HepG2 (cell line): ENCODE results near the gene LACTBL1. TPM values are rescaled to one million over a fixed set of nuclear protein-coding genes. Genes with fewer than 3 reads are reported as not detected.
A peak's percentile ranks its signal among the peaks of the same experiment; 100 is the strongest.

ENCODE experiments used
- KDM3A ChIP-seq: IDR thresholded peaks from 2 replicates; pipeline ENCODE4 v1.6.1; 2018; ENCODE audit warnings: low read depth, missing compliant biosample characterization
- MAZ ChIP-seq, 2 experiments: sonication (generic) in 1 of 2; formaldehyde crosslinking in 1 of 2; IDR thresholded peaks; 2 replicates each; pipeline versions ENCODE4 v1.5.0 to v1.6.1; 2012 to 2020; ENCODE audit warnings: low read depth in 2 of 2, mild to moderate bottlenecking in 2 of 2, borderline replicate concordance in 1 of 2, improper control_type of control experiment in 1 of 2, low read length in 1 of 2, missing genetic modification reagents in 1 of 2, moderate library complexity in 1 of 2
- NR2C2 ChIP-seq: sonication (generic); formaldehyde crosslinking; IDR thresholded peaks from 2 replicates; pipeline ENCODE4 v1.4.0; 2020; ENCODE audit warnings: missing genetic modification reagents, mild to moderate bottlenecking, moderate library complexity, borderline replicate concordance
- RFX1 ChIP-seq: fragments of 450-650 bp; IDR thresholded peaks from 2 replicates; pipeline ENCODE4 v1.6.1; 2017
- SUZ12 ChIP-seq: fragments of 150-350 bp; IDR thresholded peaks from 2 replicates; pipeline ENCODE4 v1.6.1; 2014; ENCODE audit warnings: low read depth, low read length
- TGIF2 ChIP-seq: IDR thresholded peaks from 2 replicates; pipeline ENCODE4 v1.6.1; 2016; ENCODE audit warnings: control low read depth, missing compliant biosample characterization
- THAP11 ChIP-seq: IDR thresholded peaks from 2 replicates; pipeline ENCODE4 v1.6.1; 2016; ENCODE audit warnings: missing biosample characterization, missing genetic modification reagents
- TOE1 ChIP-seq: sonication (generic); formaldehyde crosslinking; IDR thresholded peaks from 2 replicates; pipeline ENCODE4 v1.4.0; 2020; ENCODE audit warnings: mild to moderate bottlenecking, missing genetic modification reagents
- ZNF564 ChIP-seq: sonication (generic); formaldehyde crosslinking; IDR thresholded peaks from 2 replicates; pipeline ENCODE4 v1.8.1; 2023; ENCODE audit warnings: mild to moderate bottlenecking, missing genetic modification reagents
- ZNF567 ChIP-seq: sonication (generic); formaldehyde crosslinking; IDR thresholded peaks from 2 replicates; pipeline ENCODE4 v1.8.1; 2023; ENCODE audit warnings: mild to moderate bottlenecking, missing genetic modification reagents, borderline replicate concordance
- ZSCAN20 ChIP-seq: sonication (generic); formaldehyde crosslinking; IDR thresholded peaks from 2 replicates; pipeline ENCODE4 v1.4.0; 2020; ENCODE audit warnings: missing genetic modification reagents, mild to moderate bottlenecking, borderline replicate concordance
- polyA plus RNA-seq, 8 experiments: library from polyadenylated mRNA; depleted of rRNA in 3 of 8; stranded (reverse) in 7 of 8; unstranded in 1 of 8; fragments of >200 nt; fragmentation: Illumina TruSeq in 4 of 8; extraction: Trizol in 4 of 8; gene quantifications; 2 replicates each; pipeline versions ENCODE4 v1.2.1 to v1.2.3, GENCODE V29; 2011 to 2016; ENCODE audit warnings: low read depth in 4 of 8, missing spikeins in 1 of 8, mixed read lengths in 1 of 8; ENCODE audit not compliant: insufficient read depth in 1 of 8
- total RNA-seq, 5 experiments: library from RNA; depleted of rRNA; stranded (reverse); fragments of >200 nt; fragmentation: Illumina TruSeq; extraction: Trizol; gene quantifications; 2 replicates each; pipeline ENCODE4 v1.2.3, GENCODE V29; 2016; ENCODE audit warnings: low read depth in 1 of 5
- TF ChIP-seq, protein P1 (sequence below): sonication (generic); formaldehyde crosslinking; IDR thresholded peaks from 2 replicates; pipeline ENCODE4 v1.4.0; 2020; ENCODE audit warnings: mild to moderate bottlenecking, missing genetic modification reagents
- TF ChIP-seq, protein P2 (sequence below), 2 experiments: sonication (generic) in 1 of 2; formaldehyde crosslinking in 1 of 2; IDR thresholded peaks; 2 replicates each; pipeline versions ENCODE4 v1.6.1 to v1.9.0; 2014 to 2022; ENCODE audit warnings: antibody characterized with exemption in 1 of 2, borderline replicate concordance in 1 of 2, inconsistent platforms in 1 of 2, low read depth in 1 of 2, missing genetic modification reagents in 1 of 2
- TF ChIP-seq, protein P3 (sequence below): IDR thresholded peaks from 2 replicates; pipeline ENCODE4 v1.6.1; 2016; ENCODE audit warnings: low read depth, control low read depth
- TF ChIP-seq, protein P4 (sequence below): IDR thresholded peaks from 2 replicates; pipeline ENCODE4 v1.6.1; 2016; ENCODE audit warnings: mild to moderate bottlenecking, missing biosample characterization, missing genetic modification reagents
- TF ChIP-seq, protein P5 (sequence below): sonication (generic); formaldehyde crosslinking; IDR thresholded peaks from 2 replicates; pipeline ENCODE4 v1.4.0; 2020; ENCODE audit warnings: missing genetic modification reagents, borderline replicate concordance

The LACTBL1 gene
- total and polyA plus RNA-seq, 2 of the 13 experiments (the other 11 are each of a cell fraction or from before 2014, with no cell fraction given): 0.12 to 1.3 TPM

DNA sequence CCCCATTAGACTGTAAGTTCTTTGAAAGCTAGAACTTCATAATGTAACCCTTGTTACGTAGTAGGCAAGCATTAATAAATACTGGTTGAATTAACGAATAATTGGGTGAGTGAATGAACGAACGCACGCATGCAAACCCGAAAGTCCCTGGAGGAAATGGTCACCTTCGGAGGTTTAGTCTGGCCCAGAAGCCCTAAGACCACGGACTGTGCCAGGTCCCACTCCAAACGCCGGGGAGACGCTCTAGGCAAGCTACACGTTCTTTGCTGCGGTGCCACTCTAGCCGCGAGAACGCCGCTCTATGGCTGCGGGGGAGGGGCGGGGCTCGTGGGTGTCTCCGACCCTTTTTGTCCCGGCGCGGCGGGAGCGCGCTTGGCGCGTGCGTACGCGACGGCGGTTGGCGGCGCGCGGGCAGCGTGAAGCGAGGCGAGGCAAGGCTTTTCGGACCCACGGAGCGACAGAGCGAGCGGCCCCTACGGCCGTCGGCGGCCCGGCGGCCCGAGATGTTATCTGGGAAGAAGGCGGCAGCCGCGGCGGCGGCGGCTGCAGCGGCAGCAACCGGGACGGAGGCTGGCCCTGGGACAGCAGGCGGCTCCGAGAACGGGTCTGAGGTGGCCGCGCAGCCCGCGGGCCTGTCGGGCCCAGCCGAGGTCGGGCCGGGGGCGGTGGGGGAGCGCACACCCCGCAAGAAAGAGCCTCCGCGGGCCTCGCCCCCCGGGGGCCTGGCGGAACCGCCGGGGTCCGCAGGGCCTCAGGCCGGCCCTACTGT lies 46.6 kb upstream of the LACTBL1 start, which contains the start of gene KDM1A (continued):
- TF ChIP-seq, protein P1, sequence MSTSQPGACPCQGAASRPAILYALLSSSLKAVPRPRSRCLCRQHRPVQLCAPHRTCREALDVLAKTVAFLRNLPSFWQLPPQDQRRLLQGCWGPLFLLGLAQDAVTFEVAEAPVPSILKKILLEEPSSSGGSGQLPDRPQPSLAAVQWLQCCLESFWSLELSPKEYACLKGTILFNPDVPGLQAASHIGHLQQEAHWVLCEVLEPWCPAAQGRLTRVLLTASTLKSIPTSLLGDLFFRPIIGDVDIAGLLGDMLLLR (CRISPR knock-in tag): peak; percentile 18; the same call in 1 of the 2 replicates
- TF ChIP-seq RFX1 (no peak), ZNF567 (peak; percentile 77; the same call in 1 of the 2 replicates), ZNF564 (peak; percentile 58; the same call in 1 of the 2 replicates), TGIF2 (CRISPR knock-in tag) (peak; percentile 91), SUZ12 (no peak), ZSCAN20 (CRISPR knock-in tag) (0 out of 2 replicates have a peak, but pooled peaks have one; percentile 68), THAP11 (CRISPR knock-in tag) (peak; percentile 93), MAZ (IDR thresholded peaks at IDR 0.05; ENCODE audit: borderline replicate concordance, low read depth, low read length) (no peak), MAZ (CRISPR knock-in tag; IDR thresholded peaks at IDR 0.05; ENCODE audit: low read depth) (peak; percentile 89), KDM3A (peak; percentile 85; the same call in 1 of the 2 replicates), TOE1 (peak; percentile 85; the same call in 1 of the 2 replicates), NR2C2 (peak; percentile 72)
- TF ChIP-seq, protein P2, sequence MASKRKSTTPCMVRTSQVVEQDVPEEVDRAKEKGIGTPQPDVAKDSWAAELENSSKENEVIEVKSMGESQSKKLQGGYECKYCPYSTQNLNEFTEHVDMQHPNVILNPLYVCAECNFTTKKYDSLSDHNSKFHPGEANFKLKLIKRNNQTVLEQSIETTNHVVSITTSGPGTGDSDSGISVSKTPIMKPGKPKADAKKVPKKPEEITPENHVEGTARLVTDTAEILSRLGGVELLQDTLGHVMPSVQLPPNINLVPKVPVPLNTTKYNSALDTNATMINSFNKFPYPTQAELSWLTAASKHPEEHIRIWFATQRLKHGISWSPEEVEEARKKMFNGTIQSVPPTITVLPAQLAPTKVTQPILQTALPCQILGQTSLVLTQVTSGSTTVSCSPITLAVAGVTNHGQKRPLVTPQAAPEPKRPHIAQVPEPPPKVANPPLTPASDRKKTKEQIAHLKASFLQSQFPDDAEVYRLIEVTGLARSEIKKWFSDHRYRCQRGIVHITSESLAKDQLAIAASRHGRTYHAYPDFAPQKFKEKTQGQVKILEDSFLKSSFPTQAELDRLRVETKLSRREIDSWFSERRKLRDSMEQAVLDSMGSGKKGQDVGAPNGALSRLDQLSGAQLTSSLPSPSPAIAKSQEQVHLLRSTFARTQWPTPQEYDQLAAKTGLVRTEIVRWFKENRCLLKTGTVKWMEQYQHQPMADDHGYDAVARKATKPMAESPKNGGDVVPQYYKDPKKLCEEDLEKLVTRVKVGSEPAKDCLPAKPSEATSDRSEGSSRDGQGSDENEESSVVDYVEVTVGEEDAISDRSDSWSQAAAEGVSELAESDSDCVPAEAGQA (IDR thresholded peaks at IDR 0.05; ENCODE audit: low read depth): peak; percentile 82; the same call in 1 of the 2 replicates
- TF ChIP-seq, protein P2 (CRISPR knock-in tag; IDR thresholded peaks at IDR 0.05; ENCODE audit: borderline replicate concordance): no peak
- TF ChIP-seq, protein P3, sequence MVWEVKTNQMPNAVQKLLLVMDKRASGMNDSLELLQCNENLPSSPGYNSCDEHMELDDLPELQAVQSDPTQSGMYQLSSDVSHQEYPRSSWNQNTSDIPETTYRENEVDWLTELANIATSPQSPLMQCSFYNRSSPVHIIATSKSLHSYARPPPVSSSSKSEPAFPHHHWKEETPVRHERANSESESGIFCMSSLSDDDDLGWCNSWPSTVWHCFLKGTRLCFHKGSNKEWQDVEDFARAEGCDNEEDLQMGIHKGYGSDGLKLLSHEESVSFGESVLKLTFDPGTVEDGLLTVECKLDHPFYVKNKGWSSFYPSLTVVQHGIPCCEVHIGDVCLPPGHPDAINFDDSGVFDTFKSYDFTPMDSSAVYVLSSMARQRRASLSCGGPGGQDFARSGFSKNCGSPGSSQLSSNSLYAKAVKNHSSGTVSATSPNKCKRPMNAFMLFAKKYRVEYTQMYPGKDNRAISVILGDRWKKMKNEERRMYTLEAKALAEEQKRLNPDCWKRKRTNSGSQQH (CRISPR knock-in tag): peak; percentile 97
- TF ChIP-seq, protein P4, sequence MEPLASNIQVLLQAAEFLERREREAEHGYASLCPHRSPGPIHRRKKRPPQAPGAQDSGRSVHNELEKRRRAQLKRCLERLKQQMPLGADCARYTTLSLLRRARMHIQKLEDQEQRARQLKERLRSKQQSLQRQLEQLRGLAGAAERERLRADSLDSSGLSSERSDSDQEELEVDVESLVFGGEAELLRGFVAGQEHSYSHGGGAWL (CRISPR knock-in tag): peak; percentile 80
- TF ChIP-seq, protein P5, sequence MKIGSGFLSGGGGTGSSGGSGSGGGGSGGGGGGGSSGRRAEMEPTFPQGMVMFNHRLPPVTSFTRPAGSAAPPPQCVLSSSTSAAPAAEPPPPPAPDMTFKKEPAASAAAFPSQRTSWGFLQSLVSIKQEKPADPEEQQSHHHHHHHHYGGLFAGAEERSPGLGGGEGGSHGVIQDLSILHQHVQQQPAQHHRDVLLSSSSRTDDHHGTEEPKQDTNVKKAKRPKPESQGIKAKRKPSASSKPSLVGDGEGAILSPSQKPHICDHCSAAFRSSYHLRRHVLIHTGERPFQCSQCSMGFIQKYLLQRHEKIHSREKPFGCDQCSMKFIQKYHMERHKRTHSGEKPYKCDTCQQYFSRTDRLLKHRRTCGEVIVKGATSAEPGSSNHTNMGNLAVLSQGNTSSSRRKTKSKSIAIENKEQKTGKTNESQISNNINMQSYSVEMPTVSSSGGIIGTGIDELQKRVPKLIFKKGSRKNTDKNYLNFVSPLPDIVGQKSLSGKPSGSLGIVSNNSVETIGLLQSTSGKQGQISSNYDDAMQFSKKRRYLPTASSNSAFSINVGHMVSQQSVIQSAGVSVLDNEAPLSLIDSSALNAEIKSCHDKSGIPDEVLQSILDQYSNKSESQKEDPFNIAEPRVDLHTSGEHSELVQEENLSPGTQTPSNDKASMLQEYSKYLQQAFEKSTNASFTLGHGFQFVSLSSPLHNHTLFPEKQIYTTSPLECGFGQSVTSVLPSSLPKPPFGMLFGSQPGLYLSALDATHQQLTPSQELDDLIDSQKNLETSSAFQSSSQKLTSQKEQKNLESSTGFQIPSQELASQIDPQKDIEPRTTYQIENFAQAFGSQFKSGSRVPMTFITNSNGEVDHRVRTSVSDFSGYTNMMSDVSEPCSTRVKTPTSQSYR: peak; percentile 98
